HCT116 (cell line): ENCODE results near the gene CDKL2.

Source experiments
- CBX3 ChIP-seq: IDR thresholded peaks from 2 replicates; pipeline ENCODE4 v1.6.1; 2012; ENCODE audit warnings: low read depth
- CTCF ChIP-seq, 3 experiments: fragments of 200-600 bp in 1 of 3; sonication (generic) in 1 of 3; IDR thresholded peaks in 2 of 3; conservative IDR thresholded peaks in 1 of 3; 2 replicates each; pipeline ENCODE4 v1.5.1; 2012 to 2017; ENCODE audit warnings: low read depth in 2 of 3, low read length in 2 of 3, antibody characterized with exemption in 1 of 3, borderline replicate concordance in 1 of 3, control low read depth in 1 of 3, mild to moderate bottlenecking in 1 of 3, mixed read lengths in 1 of 3, mixed run types in 1 of 3, moderate library complexity in 1 of 3; ENCODE audit not compliant: insufficient read depth in 1 of 3
- EZH2 ChIP-seq: fragments of 200-600 bp; sonication (generic); IDR thresholded peaks from 2 replicates; pipeline ENCODE4 v1.6.1; 2017; ENCODE audit warnings: antibody characterized with exemption, mixed run types
- EZH2phosphoT487 ChIP-seq: fragments of 200-600 bp; IDR thresholded peaks from 2 replicates; pipeline ENCODE4 v1.6.1; 2018; ENCODE audit warnings: antibody characterized with exemption, borderline replicate concordance
- FOSL1 ChIP-seq: IDR thresholded peaks from 2 replicates; pipeline ENCODE4 v1.6.1; 2012; ENCODE audit warnings: low read depth
- MAX ChIP-seq: IDR thresholded peaks from 2 replicates; pipeline ENCODE4 v1.6.1; 2012
- POLR2A ChIP-seq: IDR thresholded peaks from 2 replicates; pipeline ENCODE4 v1.7.0; 2011; ENCODE audit warnings: borderline replicate concordance; ENCODE audit not compliant: insufficient read depth, insufficient read length; ENCODE audit errors: extremely low read depth
- POLR2AphosphoS5 ChIP-seq: IDR thresholded peaks from 2 replicates; pipeline ENCODE4 v1.6.1; 2011; ENCODE audit warnings: mild to moderate bottlenecking, low read depth, low read length, moderate library complexity
- SIN3A ChIP-seq: IDR thresholded peaks from 2 replicates; pipeline ENCODE4 v1.6.1; 2012; ENCODE audit warnings: low read depth
- YY1 ChIP-seq: IDR thresholded peaks from 2 replicates; pipeline ENCODE4 v1.6.1; 2011; ENCODE audit warnings: low read length, low read depth, moderate library complexity, mild to moderate bottlenecking; ENCODE audit not compliant: insufficient replicate concordance; ENCODE audit errors: extremely low read depth
- ZNF274 ChIP-seq: fragments of 200-500 bp; sonication (Bioruptor generic); IDR thresholded peaks from 2 replicates; pipeline ENCODE4 v1.6.1; 2014; ENCODE audit warnings: mild to moderate bottlenecking, low read depth, low read length, inconsistent platforms
- TF ChIP-seq, protein P1 (sequence below): IDR thresholded peaks from 2 replicates; pipeline ENCODE4 v1.6.1; 2011; ENCODE audit warnings: mild to moderate bottlenecking, low read length, moderate library complexity; ENCODE audit not compliant: insufficient replicate concordance; ENCODE audit errors: extremely low read depth
- TF ChIP-seq, protein P2 (sequence below): IDR thresholded peaks from 2 replicates; pipeline ENCODE4 v1.6.1; 2012; ENCODE audit warnings: low read depth

- no peak for TF ChIP-seq CTCF (IDR thresholded peaks at IDR 0.05 in 2 of 3, conservative IDR thresholded peaks at IDR 0.05 in 1 of 3; ENCODE audit: borderline replicate concordance in 1 of 3, insufficient read depth in 1 of 3, low read depth in 2 of 3, low read length in 2 of 3)
- no peak for TF ChIP-seq YY1
- TF ChIP-seq FOSL1 = no peak
- TF ChIP-seq POLR2AphosphoS5 = no peak
- no peak for TF ChIP-seq POLR2A
- no peak for TF ChIP-seq ZNF274
- TF ChIP-seq, protein P1, sequence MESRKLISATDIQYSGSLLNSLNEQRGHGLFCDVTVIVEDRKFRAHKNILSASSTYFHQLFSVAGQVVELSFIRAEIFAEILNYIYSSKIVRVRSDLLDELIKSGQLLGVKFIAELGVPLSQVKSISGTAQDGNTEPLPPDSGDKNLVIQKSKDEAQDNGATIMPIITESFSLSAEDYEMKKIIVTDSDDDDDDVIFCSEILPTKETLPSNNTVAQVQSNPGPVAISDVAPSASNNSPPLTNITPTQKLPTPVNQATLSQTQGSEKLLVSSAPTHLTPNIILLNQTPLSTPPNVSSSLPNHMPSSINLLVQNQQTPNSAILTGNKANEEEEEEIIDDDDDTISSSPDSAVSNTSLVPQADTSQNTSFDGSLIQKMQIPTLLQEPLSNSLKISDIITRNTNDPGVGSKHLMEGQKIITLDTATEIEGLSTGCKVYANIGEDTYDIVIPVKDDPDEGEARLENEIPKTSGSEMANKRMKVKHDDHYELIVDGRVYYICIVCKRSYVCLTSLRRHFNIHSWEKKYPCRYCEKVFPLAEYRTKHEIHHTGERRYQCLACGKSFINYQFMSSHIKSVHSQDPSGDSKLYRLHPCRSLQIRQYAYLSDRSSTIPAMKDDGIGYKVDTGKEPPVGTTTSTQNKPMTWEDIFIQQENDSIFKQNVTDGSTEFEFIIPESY = no peak
- TF ChIP-seq MAX = no peak
- no peak for TF ChIP-seq CBX3
- TF ChIP-seq SIN3A = no peak
- TF ChIP-seq, protein P2, sequence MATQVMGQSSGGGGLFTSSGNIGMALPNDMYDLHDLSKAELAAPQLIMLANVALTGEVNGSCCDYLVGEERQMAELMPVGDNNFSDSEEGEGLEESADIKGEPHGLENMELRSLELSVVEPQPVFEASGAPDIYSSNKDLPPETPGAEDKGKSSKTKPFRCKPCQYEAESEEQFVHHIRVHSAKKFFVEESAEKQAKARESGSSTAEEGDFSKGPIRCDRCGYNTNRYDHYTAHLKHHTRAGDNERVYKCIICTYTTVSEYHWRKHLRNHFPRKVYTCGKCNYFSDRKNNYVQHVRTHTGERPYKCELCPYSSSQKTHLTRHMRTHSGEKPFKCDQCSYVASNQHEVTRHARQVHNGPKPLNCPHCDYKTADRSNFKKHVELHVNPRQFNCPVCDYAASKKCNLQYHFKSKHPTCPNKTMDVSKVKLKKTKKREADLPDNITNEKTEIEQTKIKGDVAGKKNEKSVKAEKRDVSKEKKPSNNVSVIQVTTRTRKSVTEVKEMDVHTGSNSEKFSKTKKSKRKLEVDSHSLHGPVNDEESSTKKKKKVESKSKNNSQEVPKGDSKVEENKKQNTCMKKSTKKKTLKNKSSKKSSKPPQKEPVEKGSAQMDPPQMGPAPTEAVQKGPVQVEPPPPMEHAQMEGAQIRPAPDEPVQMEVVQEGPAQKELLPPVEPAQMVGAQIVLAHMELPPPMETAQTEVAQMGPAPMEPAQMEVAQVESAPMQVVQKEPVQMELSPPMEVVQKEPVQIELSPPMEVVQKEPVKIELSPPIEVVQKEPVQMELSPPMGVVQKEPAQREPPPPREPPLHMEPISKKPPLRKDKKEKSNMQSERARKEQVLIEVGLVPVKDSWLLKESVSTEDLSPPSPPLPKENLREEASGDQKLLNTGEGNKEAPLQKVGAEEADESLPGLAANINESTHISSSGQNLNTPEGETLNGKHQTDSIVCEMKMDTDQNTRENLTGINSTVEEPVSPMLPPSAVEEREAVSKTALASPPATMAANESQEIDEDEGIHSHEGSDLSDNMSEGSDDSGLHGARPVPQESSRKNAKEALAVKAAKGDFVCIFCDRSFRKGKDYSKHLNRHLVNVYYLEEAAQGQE = no peak
- TF ChIP-seq EZH2 = no peak
- TF ChIP-seq EZH2phosphoT487 = no peak
These were observed 24.4 kb downstream of the CDKL2 start for GRCh38 chr4:75605928-75606327.
